Neural crest cell (in vitro differentiated cells): Measurements from ENCODE around the gene RPL27A. TPM values are rescaled to one million over a fixed set of nuclear protein-coding genes. Genes with fewer than 3 reads are reported as not detected.

Source experiments
- DNase-seq: peaks from one replicate; pipeline ENCODE4 v3.0.0; 2021; ENCODE audit warnings: low read depth, mixed read lengths, low spot score
- H3K27ac Mint-ChIP-seq: one replicate; pipeline ENCODE4 v1.8.0; 2021; ENCODE audit warnings: mild to moderate bottlenecking, mixed read lengths; ENCODE audit not compliant: unreplicated experiment
- H3K27me3 Mint-ChIP-seq: 2 replicates; pipeline ENCODE4 v1.8.0; 2021; ENCODE audit warnings: low read depth, mild to moderate bottlenecking, mixed read lengths
- H3K36me3 Mint-ChIP-seq: 2 replicates; pipeline ENCODE4 v1.8.0; 2021; ENCODE audit warnings: low read depth, mild to moderate bottlenecking, mixed read lengths
- H3K4me1 Mint-ChIP-seq: 2 replicates; pipeline ENCODE4 v1.8.0; 2021; ENCODE audit warnings: mixed read lengths
- H3K4me3 Mint-ChIP-seq: one replicate; pipeline ENCODE4 v1.8.0; 2021; ENCODE audit warnings: mild to moderate bottlenecking, mixed read lengths
- H3K9me3 Mint-ChIP-seq: 2 replicates; pipeline ENCODE4 v1.8.0; 2021; ENCODE audit warnings: mixed read lengths
- CTCF ChIP-seq: fragments of 200-600 bp; sonication (generic); conservative IDR thresholded peaks from 2 replicates; pipeline ENCODE4 v1.5.0; 2021; ENCODE audit warnings: antibody characterized with exemption, mild to moderate bottlenecking
- total RNA-seq: library from RNA; stranded (reverse); gene quantifications from 2 replicates; pipeline ENCODE4 v1.2.1, GENCODE V29; 2021

The RPL27A gene
- total RNA-seq, 1 donor from 2014 or later, result 711 TPM

GRCh38 chr11:8689726-8690255 is 7.2 kb downstream of the RPL27A start:
- Mint-ChIP-seq H3K27me3 (peaks cover 9% of the 10 kb centered on the region), H3K4me3 (peak overlapping the region; percentile 92), H3K4me1 (peaks cover 36% of the 10 kb centered on the region), H3K36me3 (peaks cover 34% of the 10 kb centered on the region), H3K9me3 (no peaks in the 10 kb centered on the region), H3K27ac (peak overlapping the region; percentile 79)
- TF ChIP-seq CTCF, result no peak
- DNase-seq, result no peak

- H3K4me3 Mint-ChIP-seq, result peak overlapping the region; percentile 92
- no peak overlapping the region for H3K27ac Mint-ChIP-seq
Observed at GRCh38 chr11:8690374-8691342, 8.1 kb downstream of the RPL27A start.

GRCh38 chr11:8691601-8692000 is 9.0 kb downstream of the RPL27A start:
- no peak for TF ChIP-seq CTCF
- Mint-ChIP-seq H3K4me1 (peaks cover 27% of the 10 kb centered on the region), H3K9me3 (no peaks in the 10 kb centered on the region), H3K27ac (no peak overlapping the region), H3K27me3 (peaks cover 9% of the 10 kb centered on the region), H3K4me3 (peak overlapping the region; percentile 14), H3K36me3 (peaks cover 34% of the 10 kb centered on the region)
- DNase-seq, result no peak

More at GRCh38 chr11:8690374-8691342, 8.1 kb downstream of the RPL27A start:
- TF ChIP-seq CTCF, result no peak
- Mint-ChIP-seq H3K36me3 (peaks cover 31% of the 10 kb centered on the region), H3K4me1 (peaks cover 30% of the 10 kb centered on the region), H3K9me3 (no peaks in the 10 kb centered on the region), H3K27me3 (peaks cover 9% of the 10 kb centered on the region)
- DNase-seq, result no peak

GRCh38 chr11:8692417-8692816 is 9.8 kb downstream of the RPL27A start:
- TF ChIP-seq CTCF, result no peak
- Mint-ChIP-seq H3K9me3 (no peaks in the 10 kb centered on the region), H3K27ac (no peak overlapping the region), H3K36me3 (peaks cover 39% of the 10 kb centered on the region), H3K27me3 (peaks cover 9% of the 10 kb centered on the region), H3K4me1 (peaks cover 32% of the 10 kb centered on the region), H3K4me3 (peak overlapping the region; percentile 29)
- DNase-seq, result no peak

GRCh38 chr11:8693010-8693551 is 10.5 kb downstream of the RPL27A start:
- peaks cover 40% of the 10 kb centered on the region for H3K36me3 Mint-ChIP-seq

More at GRCh38 chr11:8693010-8693551, 10.5 kb downstream of the RPL27A start:
- H3K9me3 Mint-ChIP-seq, result no peaks in the 10 kb centered on the region
- no peak for DNase-seq
- peak overlapping the region; percentile 29 for H3K4me3 Mint-ChIP-seq
- peaks cover 31% of the 10 kb centered on the region for H3K4me1 Mint-ChIP-seq
- H3K27ac Mint-ChIP-seq, result peak overlapping the region; percentile 29
- TF ChIP-seq CTCF, result no peak
- H3K27me3 Mint-ChIP-seq, result peaks cover 6% of the 10 kb centered on the region
